GM12864 (cell line): Measurements from ENCODE around the gene VENTX.
"Not testable (repeated sequence)": the region's sequence is repeated elsewhere in the genome, so short reads cannot be mapped to it uniquely, and the experiment has no call there.

Source experiments
- DNase-seq: peaks from one replicate; pipeline ENCODE4 v3.0.0-alpha.2; 2011; ENCODE audit warnings: low read depth
- H3K4me3 ChIP-seq: 2 replicates; pipeline ENCODE4 v1.5.1; 2011; ENCODE audit warnings: mild to moderate bottlenecking, low read depth, low read length, control low read depth
- TF ChIP-seq, protein P1 (sequence below): IDR thresholded peaks from 2 replicates; pipeline ENCODE4 v1.5.1; 2011; ENCODE audit warnings: low read depth, mild to moderate bottlenecking, moderate library complexity, low read length, control low read depth, inconsistent platforms; ENCODE audit errors: missing control alignments

Gene VENTX

DNA sequence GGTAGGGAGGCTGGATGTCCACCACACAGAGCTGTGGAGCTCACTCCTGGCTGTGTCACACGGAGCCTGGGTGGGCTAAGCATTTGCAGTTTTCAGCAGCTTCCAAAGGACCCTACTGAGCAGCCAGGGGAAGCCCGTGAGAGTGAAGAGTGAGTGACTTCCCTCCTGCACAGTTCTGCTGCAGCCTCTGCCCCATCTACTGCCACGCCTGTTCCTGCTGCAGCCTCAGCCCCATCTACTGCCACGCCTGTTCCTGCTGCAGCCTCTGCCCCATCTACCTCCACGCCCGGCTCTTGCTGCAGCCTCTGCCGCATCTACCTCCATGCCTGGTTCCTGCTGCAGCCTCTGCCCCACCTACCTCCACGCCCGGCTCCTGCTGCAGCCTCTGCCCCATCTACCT is 26.8 kb downstream of the VENTX start:
- H3K4me3 ChIP-seq: no peak overlapping the region
- TF ChIP-seq, protein P1, sequence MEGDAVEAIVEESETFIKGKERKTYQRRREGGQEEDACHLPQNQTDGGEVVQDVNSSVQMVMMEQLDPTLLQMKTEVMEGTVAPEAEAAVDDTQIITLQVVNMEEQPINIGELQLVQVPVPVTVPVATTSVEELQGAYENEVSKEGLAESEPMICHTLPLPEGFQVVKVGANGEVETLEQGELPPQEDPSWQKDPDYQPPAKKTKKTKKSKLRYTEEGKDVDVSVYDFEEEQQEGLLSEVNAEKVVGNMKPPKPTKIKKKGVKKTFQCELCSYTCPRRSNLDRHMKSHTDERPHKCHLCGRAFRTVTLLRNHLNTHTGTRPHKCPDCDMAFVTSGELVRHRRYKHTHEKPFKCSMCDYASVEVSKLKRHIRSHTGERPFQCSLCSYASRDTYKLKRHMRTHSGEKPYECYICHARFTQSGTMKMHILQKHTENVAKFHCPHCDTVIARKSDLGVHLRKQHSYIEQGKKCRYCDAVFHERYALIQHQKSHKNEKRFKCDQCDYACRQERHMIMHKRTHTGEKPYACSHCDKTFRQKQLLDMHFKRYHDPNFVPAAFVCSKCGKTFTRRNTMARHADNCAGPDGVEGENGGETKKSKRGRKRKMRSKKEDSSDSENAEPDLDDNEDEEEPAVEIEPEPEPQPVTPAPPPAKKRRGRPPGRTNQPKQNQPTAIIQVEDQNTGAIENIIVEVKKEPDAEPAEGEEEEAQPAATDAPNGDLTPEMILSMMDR: no peak
- DNase-seq: no peak

- not testable (repeated sequence) for DNase-seq, H3K4me3 ChIP-seq
Measured at GRCh38 chr10:133265052-133265451, 27.4 kb downstream of the VENTX start.

- no peak overlapping the region for H3K4me3 ChIP-seq
- no peak for DNase-seq
- TF ChIP-seq, protein P1: no peak
Measured at GRCh38 chr10:133266056-133266795, 28.6 kb downstream of the VENTX start.

DNA sequence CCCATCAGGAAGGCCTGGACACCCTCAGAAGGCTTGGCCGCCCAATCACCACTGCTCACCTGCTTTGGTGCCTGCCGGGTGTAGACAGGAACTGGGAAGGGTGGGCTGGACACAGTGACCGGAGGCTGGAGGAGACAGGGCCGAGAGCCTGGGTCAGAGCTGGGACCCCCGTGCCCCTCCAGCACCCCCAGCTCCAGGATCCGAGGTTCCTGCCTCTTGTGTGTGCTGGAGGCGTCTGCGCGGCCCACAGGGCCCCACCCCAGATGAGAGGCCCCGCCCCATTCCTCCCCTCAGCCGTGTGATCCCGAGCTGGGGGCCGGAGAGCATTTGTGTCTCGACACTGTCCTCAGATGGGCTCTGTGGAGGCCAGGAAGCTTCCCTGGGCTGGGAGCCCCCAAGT is 29.6 kb downstream of the VENTX start:
- no peak for DNase-seq
- TF ChIP-seq, protein P1: no peak

GRCh38 chr10:133267829-133268228 is 30.2 kb downstream of the VENTX start:
- no peak for DNase-seq
- H3K4me3 ChIP-seq: no peak overlapping the region

More for the DNA sequence above, 29.6 kb downstream of the VENTX start:
- H3K4me3 ChIP-seq: no peak overlapping the region

DNA sequence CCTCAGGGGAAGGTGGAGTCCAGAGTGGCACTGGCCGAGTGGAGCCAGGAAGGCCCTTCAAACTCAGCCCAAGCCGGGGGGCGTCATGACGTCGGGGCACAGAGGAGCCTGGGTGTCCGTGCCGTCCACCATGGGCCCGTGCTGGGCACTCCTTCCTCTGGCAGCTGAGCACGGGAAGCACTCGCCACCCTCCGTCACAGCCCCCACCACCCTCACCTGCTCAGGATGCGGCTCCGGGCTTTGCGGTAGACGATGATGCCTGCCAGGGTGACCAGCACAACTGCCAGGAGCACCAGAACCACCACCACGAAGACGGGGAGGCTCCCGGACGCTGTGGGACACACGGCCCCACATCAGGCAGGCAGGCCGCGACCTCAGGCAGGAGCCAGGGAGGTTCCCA is 30.9 kb downstream of the VENTX start:
- TF ChIP-seq, protein P1: no peak
- no peak for DNase-seq
- H3K4me3 ChIP-seq: no peak overlapping the region

More at GRCh38 chr10:133267829-133268228, 30.2 kb downstream of the VENTX start:
- TF ChIP-seq, protein P1: no peak

DNA sequence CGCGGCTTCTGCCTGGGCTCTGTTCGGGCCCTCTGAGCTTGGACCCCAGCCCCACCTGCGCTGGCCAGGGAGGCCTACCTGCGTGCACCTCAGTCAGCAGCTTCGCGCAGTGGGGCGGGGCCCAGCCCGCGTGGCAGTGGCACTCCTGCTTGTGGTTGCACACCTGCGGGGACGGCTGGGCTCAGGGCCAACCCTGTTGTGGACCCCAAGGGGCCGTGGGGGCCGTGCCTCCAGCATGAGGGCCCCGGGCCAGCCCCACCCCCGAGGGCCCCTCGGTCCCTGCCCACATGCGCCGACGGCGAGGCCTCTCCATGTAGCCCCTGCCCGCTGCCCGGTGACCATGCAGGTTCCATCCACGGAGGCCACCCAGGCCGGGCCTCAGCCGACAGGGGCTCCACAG is 31.7 kb downstream of the VENTX start:
- no peak overlapping the region for H3K4me3 ChIP-seq
- TF ChIP-seq, protein P1: no peak
- DNase-seq: no peak
